Embryonic facial prominence (tissue), 1 donor: Measurements from ENCODE around the gene TUFT1.
A peak's percentile ranks its signal among the peaks of the same experiment; 100 is the strongest.
"Not testable (repeated sequence)": the region's sequence is repeated elsewhere in the genome, so short reads cannot be mapped to it uniquely, and the experiment has no call there.

Experiments
- DNase-seq: peaks from one replicate; pipeline ENCODE4 v3.0.0-alpha.2; 2016; ENCODE audit errors: extremely low spot score

Gene TUFT1

GRCh38 chr1:151581451-151581850 lies 41.3 kb downstream of the TUFT1 start:
- no peak for DNase-seq

- no peak for DNase-seq
Observed at GRCh38 chr1:151581921-151582320, 41.8 kb downstream of the TUFT1 start.

DNA sequence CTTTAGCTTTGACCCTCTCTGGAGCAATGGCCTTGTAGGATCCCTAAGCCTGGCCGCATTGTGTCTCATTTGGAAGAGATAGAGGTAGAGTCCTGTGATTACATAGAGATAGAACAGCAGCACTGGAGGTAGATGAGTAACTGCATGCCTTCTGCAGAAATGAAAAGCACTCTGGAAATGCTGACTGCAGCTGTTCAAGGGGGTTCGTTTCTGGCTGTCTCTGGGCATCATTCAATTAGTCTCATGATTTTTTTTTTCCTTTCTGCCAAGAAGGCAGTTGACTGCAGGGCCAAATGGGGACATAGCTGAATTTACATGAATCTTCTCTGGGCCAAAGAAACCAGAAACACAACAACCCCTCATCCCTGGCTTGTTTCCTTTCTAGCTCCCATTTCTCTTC lies 43.7 kb downstream of the TUFT1 start:
- DNase-seq = no peak

DNA sequence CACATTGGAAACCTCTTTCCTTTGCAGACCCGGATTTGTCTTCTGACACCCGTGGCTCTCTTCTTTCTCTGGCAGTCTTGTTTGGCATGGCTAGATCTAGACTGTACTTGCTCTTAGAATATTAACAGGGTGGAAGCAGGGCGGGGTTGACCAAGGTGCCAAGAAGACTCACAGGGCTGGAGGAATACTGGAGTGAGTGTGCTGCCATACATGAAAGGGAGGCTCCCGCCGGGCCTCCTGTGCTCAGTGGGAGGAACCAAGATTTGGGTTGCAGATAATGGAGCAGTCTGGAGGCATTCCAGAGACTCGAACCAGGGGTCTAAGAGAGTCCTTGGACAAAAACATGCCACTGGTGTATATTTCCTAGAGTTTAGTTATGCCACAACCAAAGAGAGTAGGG lies 44.2 kb downstream of the TUFT1 start:
- DNase-seq = no peak

DNA sequence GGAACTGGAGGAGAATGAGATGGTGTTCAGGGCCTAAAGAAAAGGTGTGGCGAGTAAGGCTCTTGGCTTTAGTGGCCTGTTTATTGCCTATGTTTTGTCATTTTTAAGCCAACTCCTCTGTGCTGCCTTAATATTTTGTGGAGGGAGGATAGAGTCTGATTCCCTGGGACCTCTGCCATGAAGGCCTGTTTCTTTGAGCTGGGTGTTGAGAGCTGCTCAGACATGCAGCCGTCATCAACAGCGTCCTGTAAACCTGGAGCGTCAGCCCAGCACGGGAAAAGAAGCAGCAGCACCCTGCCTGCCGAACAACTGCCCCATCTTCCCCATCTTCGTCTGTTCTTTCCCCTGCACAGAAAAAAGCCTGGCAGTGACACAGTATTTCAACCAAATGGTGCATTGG lies 44.7 kb downstream of the TUFT1 start:
- no peak for DNase-seq

DNA sequence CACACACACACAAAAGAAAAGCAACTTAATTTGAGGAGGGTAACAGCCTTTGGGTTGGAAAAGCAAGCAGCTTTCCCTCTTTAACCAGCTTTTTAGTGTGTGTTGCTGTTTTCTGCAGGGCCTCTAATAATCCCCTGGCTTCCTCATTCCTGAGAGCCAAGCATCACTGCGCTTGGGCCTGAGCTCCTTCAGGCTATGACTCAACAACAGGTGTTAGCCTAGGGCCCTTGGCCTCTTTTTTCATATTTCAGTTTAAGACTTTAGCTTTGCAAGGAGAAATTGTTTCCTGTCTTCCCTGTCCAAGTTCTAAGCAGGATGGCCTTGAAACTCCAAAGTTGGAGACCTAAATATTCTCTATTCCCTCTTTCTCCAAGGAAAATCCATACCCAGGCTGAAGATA lies 45.5 kb downstream of the TUFT1 start:
- DNase-seq = no peak

GRCh38 chr1:151590961-151591360 lies 50.9 kb downstream of the TUFT1 start:
- DNase-seq = no peak

GRCh38 chr1:151593730-151594129 lies 53.6 kb downstream of the TUFT1 start:
- DNase-seq = no peak

- DNase-seq = no peak
Observed at GRCh38 chr1:151594143-151594625, 54.1 kb downstream of the TUFT1 start.

- DNase-seq = no peak
Observed at GRCh38 chr1:151596166-151596953, 56.3 kb downstream of the TUFT1 start.

DNA sequence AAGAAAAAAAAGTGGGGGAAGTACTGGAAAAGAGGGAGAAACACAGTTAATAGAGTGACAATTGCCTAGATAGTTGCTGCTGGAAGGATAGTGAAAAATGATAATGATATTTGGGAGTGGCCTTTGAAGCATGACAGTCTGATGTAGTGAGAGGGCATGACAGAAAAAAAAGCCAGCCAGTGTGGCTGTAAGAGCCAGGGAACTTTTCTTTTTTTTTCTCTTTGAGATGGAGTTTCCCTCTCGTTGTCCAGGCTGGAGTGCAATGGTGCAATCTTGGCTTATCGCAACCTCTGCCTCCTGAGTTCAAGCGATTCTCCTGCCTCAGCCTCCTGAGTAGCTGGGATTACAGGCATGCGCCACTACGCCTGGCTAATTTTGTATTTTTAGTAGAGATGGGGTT lies 62.4 kb downstream of the TUFT1 start:
- not testable (repeated sequence) for DNase-seq

DNA sequence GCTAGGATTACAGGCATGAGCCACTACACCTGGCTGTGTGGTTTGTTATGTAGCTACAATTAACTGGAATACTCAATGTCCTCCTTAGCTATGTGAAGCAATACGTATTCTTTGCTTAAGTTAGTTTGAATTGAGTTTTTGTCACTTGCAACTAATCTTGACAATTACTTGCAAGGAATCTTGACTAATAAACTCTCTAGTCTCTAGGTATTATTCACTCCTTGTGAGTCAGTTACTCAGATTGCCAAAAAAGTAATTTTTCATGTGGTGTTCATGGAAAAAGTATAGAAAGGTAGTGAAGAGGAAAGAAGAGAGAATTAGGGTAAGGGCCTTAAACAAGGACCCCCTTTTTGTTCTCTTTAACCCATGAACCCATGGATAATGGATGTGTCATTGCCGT lies 64.2 kb downstream of the TUFT1 start:
- DNase-seq = no peak

DNA sequence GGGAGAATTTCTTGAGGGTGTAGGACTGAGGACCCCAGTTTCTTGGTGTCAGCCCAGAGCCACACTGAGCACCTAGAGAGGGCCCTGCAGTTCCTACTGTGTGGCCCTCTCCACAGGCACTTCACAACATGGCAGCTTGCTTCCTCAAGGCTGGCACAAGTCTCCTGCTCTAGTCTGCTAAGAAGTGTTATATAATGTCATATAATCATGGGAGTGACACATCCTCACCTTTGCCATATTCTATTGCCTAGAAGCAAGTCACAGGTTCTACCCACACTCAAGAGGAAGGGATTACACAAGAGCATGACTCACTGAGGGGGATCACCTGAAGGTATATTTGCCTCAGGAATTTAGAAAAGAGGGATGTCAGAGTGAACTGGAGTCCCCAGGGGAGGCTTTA lies 66.3 kb downstream of the TUFT1 start:
- no peak for DNase-seq

- DNase-seq = no peak
Observed at GRCh38 chr1:151606857-151607256, 66.7 kb downstream of the TUFT1 start.

DNA sequence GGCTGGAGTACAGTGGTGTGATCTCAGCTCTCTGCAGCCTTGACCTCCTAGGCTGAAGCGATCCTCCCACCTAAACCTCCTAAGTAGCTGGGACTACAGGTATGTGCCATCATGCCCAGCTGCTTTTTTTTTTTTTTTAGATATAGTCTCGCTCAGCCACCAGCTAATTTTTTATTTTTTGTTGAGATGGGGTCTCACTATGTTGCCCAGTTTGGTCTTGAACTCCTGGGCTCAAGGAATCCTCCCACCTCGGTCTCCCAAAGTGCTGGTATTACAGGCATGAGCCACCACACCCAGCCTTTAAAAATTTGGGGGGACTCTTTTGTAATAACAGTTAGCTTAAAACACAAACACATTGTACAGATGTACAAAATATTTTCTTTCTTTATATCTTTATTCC lies 70.0 kb downstream of the TUFT1 start:
- DNase-seq = no peak

- no peak for DNase-seq
Observed at GRCh38 chr1:151611288-151611790, 71.2 kb downstream of the TUFT1 start.

- peak; percentile 86 for DNase-seq
Observed at GRCh38 chr1:151611832-151612500, 71.9 kb downstream of the TUFT1 start, which contains the start of gene SNX27. Gene SNX27, plus strand, starts transcription at chr1:151612050. Its CDS starts 152 bp downstream, at chr1:151612202.

GRCh38 chr1:151612501-151613281 lies 72.6 kb downstream of the TUFT1 start:
- DNase-seq = no peak

DNA sequence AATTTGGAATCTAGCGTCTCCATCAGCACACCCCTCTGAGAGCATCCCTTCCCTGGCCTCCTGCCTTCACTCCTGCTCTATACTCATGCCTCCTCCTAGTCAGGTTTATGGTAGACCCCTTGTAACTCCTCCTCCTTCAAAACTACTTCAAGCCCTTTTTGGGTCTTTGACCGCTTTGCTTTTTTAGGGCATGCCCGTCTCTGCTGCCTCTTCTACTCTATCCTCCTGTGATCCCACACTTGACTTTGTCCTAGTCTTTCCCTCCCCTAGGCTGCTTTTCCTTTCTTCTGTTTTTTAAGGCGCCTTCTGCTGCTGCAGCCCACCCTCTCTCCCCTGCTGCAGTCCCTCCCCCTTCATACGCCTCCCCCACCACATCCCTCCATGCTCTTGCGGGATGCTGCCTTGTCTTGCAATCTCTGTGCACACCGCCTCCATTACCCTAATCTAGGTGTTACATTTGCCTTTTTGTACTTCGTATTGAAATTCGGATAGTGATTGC lies 73.2 kb downstream of the TUFT1 start:
- no peak for DNase-seq

DNA sequence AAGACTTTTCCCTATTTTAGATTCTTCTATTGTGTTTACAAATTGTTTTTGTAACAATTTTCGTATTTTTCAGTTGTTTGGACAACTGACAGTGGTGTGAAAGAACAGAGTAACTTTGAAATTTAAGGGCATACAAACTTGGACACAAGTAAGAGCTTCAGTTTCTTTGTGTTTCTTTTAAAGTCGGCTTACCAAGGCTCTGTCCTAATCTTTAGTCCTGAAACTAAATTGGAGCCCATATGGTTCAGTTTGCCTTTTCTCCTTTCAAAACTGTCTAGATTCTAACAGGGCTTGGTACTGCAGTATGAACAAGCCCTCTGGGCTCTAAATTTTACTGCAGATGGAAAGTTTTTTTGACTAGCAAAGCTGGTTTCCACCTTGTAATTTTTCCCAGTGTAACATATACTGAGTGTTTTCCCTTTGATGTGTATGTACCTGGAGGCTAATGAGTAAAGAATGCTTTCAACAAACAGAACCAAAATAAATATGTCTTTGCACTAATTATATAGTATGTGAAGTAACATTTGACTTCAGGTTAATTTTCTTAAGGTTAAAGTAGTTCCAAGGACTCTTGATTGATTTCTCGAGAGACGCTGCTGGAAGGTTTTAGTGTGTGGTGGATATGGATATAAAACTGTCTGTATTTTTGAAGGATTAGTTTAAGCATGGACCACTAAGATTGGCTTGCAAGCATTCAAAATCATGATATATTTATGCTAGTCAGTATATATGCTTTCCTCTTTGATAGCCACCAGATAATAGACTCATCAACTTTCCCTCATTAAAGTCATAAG lies 75.8 kb downstream of the TUFT1 start:
- DNase-seq = no peak

DNA sequence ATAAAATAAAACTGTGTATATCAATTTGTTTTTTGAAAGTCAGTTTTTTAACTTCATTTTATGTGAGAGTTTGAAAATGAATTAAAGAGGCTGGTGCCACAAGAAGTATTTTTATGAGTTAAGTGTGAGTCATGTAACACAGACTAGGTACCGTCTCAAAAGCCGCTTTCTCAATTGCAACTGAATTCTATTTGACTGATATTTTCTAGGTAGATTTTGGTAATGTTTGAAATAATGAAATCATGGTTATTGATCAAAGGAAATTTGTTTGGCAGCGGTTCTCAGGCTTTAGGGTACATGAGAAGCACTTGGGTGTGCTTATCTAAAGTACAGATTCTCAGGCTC lies 76.4 kb downstream of the TUFT1 start:
- DNase-seq = no peak
